HEK293 (cell line): ENCODE results near the gene RASL12.

Experiments used
- CTCF ChIA-PET: fragments of 350-600 bp; formaldehyde crosslinking; extraction: SDS; loops from one replicate; lab custom pipeline; 2021; ENCODE audit warnings: antibody characterized with exemption; lab: Yijun Ruan, JAX
- POLR2A ChIA-PET: fragments of 300-600 bp; formaldehyde crosslinking; extraction: SDS; loops from one replicate; lab custom pipeline; 2020; ENCODE audit warnings: antibody characterized with exemption, inconsistent platforms; lab: Yijun Ruan, JAX
- H3K27ac ChIP-seq: fragments of 200-500 bp; sonication (Bioruptor generic); 2 replicates; pipeline ENCODE4 v1.5.1; 2014; ENCODE audit warnings: low read depth, low read length, control low read depth, inconsistent platforms; ENCODE audit errors: extremely low read depth
- H3K36me3 ChIP-seq, 2 experiments: fragments of 200-500 bp in 1 of 2; sonication (Bioruptor generic) in 1 of 2; 1 replicate in 1 of 2; 2 replicates in 1 of 2; pipeline ENCODE4 v1.5.1; 2014 to 2017; ENCODE audit warnings: inconsistent platforms in 2 of 2, low read length in 2 of 2; ENCODE audit not compliant: control insufficient read depth in 2 of 2, insufficient read depth in 1 of 2
- H3K4me1 ChIP-seq: fragments of 200-500 bp; sonication (Bioruptor generic); 2 replicates; pipeline ENCODE4 v1.5.1; 2014; ENCODE audit warnings: mild to moderate bottlenecking, low read length, inconsistent platforms; ENCODE audit not compliant: control insufficient read depth, insufficient read depth
- H3K4me3 ChIP-seq: 2 replicates; pipeline ENCODE4 v1.5.1; 2011; ENCODE audit warnings: low read depth, mild to moderate bottlenecking, control low read depth, low read length, moderate library complexity
- H3K9me3 ChIP-seq: fragments of 200-500 bp; sonication (Bioruptor generic); 2 replicates; pipeline ENCODE4 v1.5.1; 2014; ENCODE audit warnings: low read depth, low read length, inconsistent platforms; ENCODE audit not compliant: control insufficient read depth, insufficient read depth
- GLI2 ChIP-seq: fragments of 450-650 bp; formaldehyde crosslinking; IDR thresholded peaks from 2 replicates; pipeline ENCODE4; 2017; ENCODE audit warnings: missing biosample characterization, missing genetic modification characterization, low read depth, borderline replicate concordance
- GLIS1 ChIP-seq: fragments of 450-650 bp; formaldehyde crosslinking; IDR thresholded peaks from 2 replicates; pipeline ENCODE4 v1.5.1; 2016; ENCODE audit warnings: missing biosample characterization, missing genetic modification characterization
- IKZF3 ChIP-seq: fragments of 450-650 bp; IDR thresholded peaks from 2 replicates; pipeline ENCODE4 v1.5.0; 2018; ENCODE audit warnings: missing biosample characterization, mild to moderate bottlenecking, missing genetic modification characterization, moderate library complexity
- KLF17 ChIP-seq: fragments of 450-650 bp; formaldehyde crosslinking; IDR thresholded peaks from 2 replicates; pipeline ENCODE4 v1.5.1; 2016; ENCODE audit warnings: missing biosample characterization, missing genetic modification characterization
- PRDM6 ChIP-seq: fragments of 450-650 bp; formaldehyde crosslinking; IDR thresholded peaks from 2 replicates; pipeline ENCODE4 v1.5.1; 2017; ENCODE audit warnings: missing biosample characterization, missing genetic modification characterization
- SP3 ChIP-seq: fragments of 450-650 bp; formaldehyde crosslinking; IDR thresholded peaks from 2 replicates; pipeline ENCODE4 v1.5.1; 2016; ENCODE audit warnings: missing biosample characterization, missing genetic modification characterization
- TRIM28 ChIP-seq: IDR thresholded peaks from 2 replicates; pipeline ENCODE4 v1.6.1; 2011; ENCODE audit warnings: low read length, control low read depth, borderline replicate concordance
- WT1 ChIP-seq: fragments of 450-650 bp; formaldehyde crosslinking; IDR thresholded peaks from 2 replicates; pipeline ENCODE4 v1.5.1; 2016; ENCODE audit warnings: missing biosample characterization, missing genetic modification characterization
- ZBTB49 ChIP-seq: fragments of 450-650 bp; formaldehyde crosslinking; IDR thresholded peaks from 2 replicates; pipeline ENCODE4 v1.5.1; 2016; ENCODE audit warnings: missing biosample characterization, missing genetic modification characterization, low read depth
- ZFP41 ChIP-seq: fragments of 450-650 bp; formaldehyde crosslinking; IDR thresholded peaks from 2 replicates; pipeline ENCODE4 v1.5.1; 2016; ENCODE audit warnings: missing biosample characterization, missing genetic modification characterization, borderline replicate concordance
- ZIC2 ChIP-seq: fragments of 450-650 bp; formaldehyde crosslinking; IDR thresholded peaks from 2 replicates; pipeline ENCODE4 v1.5.1; 2016; ENCODE audit warnings: missing biosample characterization, missing genetic modification characterization
- ZNF10 ChIP-seq: fragments of 450-650 bp; formaldehyde crosslinking; IDR thresholded peaks from 2 replicates; pipeline ENCODE4 v1.5.1; 2017; ENCODE audit warnings: missing biosample characterization, missing genetic modification characterization
- ZNF184 ChIP-seq: fragments of 450-650 bp; IDR thresholded peaks from 2 replicates; pipeline ENCODE4 v1.5.1; 2018; ENCODE audit warnings: missing biosample characterization, mild to moderate bottlenecking, missing genetic modification characterization
- ZNF280C ChIP-seq: fragments of 450-650 bp; formaldehyde crosslinking; IDR thresholded peaks from 2 replicates; pipeline ENCODE4 v1.5.1; 2016; ENCODE audit warnings: missing biosample characterization, missing genetic modification characterization
- ZNF580 ChIP-seq: fragments of 450-650 bp; formaldehyde crosslinking; IDR thresholded peaks from 2 replicates; pipeline ENCODE4 v1.5.1; 2016; ENCODE audit warnings: missing biosample characterization, missing genetic modification characterization
- ZNF624 ChIP-seq: fragments of 450-650 bp; formaldehyde crosslinking; IDR thresholded peaks from 2 replicates; pipeline ENCODE4 v1.5.1; 2017; ENCODE audit warnings: missing biosample characterization, missing genetic modification characterization
- ZNF830 ChIP-seq: fragments of 450-650 bp; IDR thresholded peaks from 2 replicates; pipeline ENCODE4 v1.5.0; 2018; ENCODE audit warnings: missing biosample characterization, missing genetic modification characterization, low read depth, mild to moderate bottlenecking, moderate library complexity

The RASL12 gene

GRCh38 chr15:65097651-65098263 is 30.0 kb upstream of the RASL12 start (continued):
- TF ChIP-seq PRDM6: no peak
- no peak for TF ChIP-seq ZNF10 (tag by site-specific recombination)
- TF ChIP-seq IKZF3 (tag by site-specific recombination): no peak
- no peak for TF ChIP-seq ZNF830 (tag by site-specific recombination)

GRCh38 chr15:65096481-65097385 is 28.9 kb upstream of the RASL12 start:
- POLR2A ChIA-PET: no interaction called here
- no peaks in the 10 kb centered on the region for H3K9me3 ChIP-seq
- TF ChIP-seq ZNF280C (tag by site-specific recombination): no peak
- TF ChIP-seq ZIC2 (tag by site-specific recombination): peak; percentile 86
- peak; percentile 100 for TF ChIP-seq GLIS1 (tag by site-specific recombination)
- TF ChIP-seq, all 188 proteins: peak for 2
- H3K4me3 ChIP-seq: no peak overlapping the region
- no peaks in the 10 kb centered on the region for H3K4me1 ChIP-seq
- CTCF ChIA-PET: interaction anchor here (1.2 kb wide), 1 partner anchor 42 kb away, joined by 3 read pairs; no protein-coding TSS in a partner anchor
- H3K27ac ChIP-seq: no peak overlapping the region
- H3K36me3 ChIP-seq: peaks cover 0 to 39% of the 10 kb centered on the region in 2 experiments; a peak in 2 of 3 replicates

- no peak overlapping the region for H3K4me3 ChIP-seq
- H3K27ac ChIP-seq: no peak overlapping the region
- no peaks in the 10 kb centered on the region for H3K9me3 ChIP-seq
- H3K4me1 ChIP-seq: no peaks in the 10 kb centered on the region
- ChIA-PET POLR2A (no interaction called here), CTCF (interaction anchor here (1.0 to 1.3 kb wide), 2 partner anchors 9 to 13 kb away, joined by 3 to 6 read pairs; no protein-coding TSS in a partner anchor)
- TF ChIP-seq ZNF10 (tag by site-specific recombination) (no peak), KLF17 (tag by site-specific recombination) (no peak), TRIM28 (no peak), ZNF624 (tag by site-specific recombination) (no peak), ZNF184 (no peak), SP3 (tag by site-specific recombination) (no peak), ZNF580 (tag by site-specific recombination) (no peak), ZBTB49 (tag by site-specific recombination) (no peak), GLI2 (tag by site-specific recombination) (no peak), ZFP41 (no peak), WT1 (tag by site-specific recombination) (no peak)
- peaks cover 0 to 32% of the 10 kb centered on the region in 2 experiments; a peak in 2 of 3 replicates for H3K36me3 ChIP-seq
These were observed 27.9 kb upstream of the RASL12 start for GRCh38 chr15:65095747-65096104.
